Osteoblast (primary cell): Measurements from ENCODE around the gene DNAI1. TPM values are rescaled to one million over a fixed set of nuclear protein-coding genes. Genes with fewer than 3 reads are reported as not detected.

ENCODE experiments used
- DNase-seq: peaks from one replicate; pipeline ENCODE4 v3.0.0; 2011; ENCODE audit warnings: low spot score, mixed read lengths; ENCODE audit not compliant: insufficient read length; ENCODE audit errors: missing footprints
- H2AFZ ChIP-seq: 2 replicates; pipeline ENCODE4 v1.6.0; 2011; ENCODE audit warnings: mild to moderate bottlenecking, low read length
- H3K27ac ChIP-seq: 2 replicates; pipeline ENCODE4 v1.5.1; 2011; ENCODE audit warnings: mild to moderate bottlenecking, low read depth, low read length, moderate library complexity
- H3K27me3 ChIP-seq: 2 replicates; pipeline ENCODE4 v1.6.0; 2012; ENCODE audit warnings: mild to moderate bottlenecking, control low read depth, inconsistent platforms, low read length, moderate library complexity; ENCODE audit not compliant: insufficient read depth
- H3K36me3 ChIP-seq: 2 replicates; pipeline ENCODE4 v1.5.1; 2011; ENCODE audit warnings: mild to moderate bottlenecking, low read length, control low read depth, moderate library complexity; ENCODE audit not compliant: insufficient read depth
- H3K4me1 ChIP-seq: 2 replicates; pipeline ENCODE4 v1.5.1; 2011; ENCODE audit warnings: mild to moderate bottlenecking, low read length, control low read depth, moderate library complexity; ENCODE audit not compliant: insufficient read depth
- H3K4me2 ChIP-seq: 2 replicates; pipeline ENCODE4 v1.6.0; 2011; ENCODE audit warnings: mild to moderate bottlenecking, low read length; ENCODE audit not compliant: insufficient read depth
- H3K4me3 ChIP-seq: fragments of 200-600 bp; sonication (generic); 3 replicates; pipeline ENCODE4 v1.5.1; 2012; ENCODE audit warnings: mild to moderate bottlenecking, low read length, inconsistent platforms; ENCODE audit not compliant: insufficient read depth
- H3K79me2 ChIP-seq: 2 replicates; pipeline ENCODE4 v1.6.0; 2012; ENCODE audit warnings: mild to moderate bottlenecking, low read length, control low read depth, inconsistent platforms; ENCODE audit not compliant: insufficient read depth
- H3K9me3 ChIP-seq: 2 replicates; pipeline ENCODE4 v1.5.1; 2011; ENCODE audit warnings: low read depth, low read length, control low read depth
- H4K20me1 ChIP-seq: 2 replicates; pipeline ENCODE4 v1.6.0; 2012; ENCODE audit warnings: mild to moderate bottlenecking, low read length, control low read depth; ENCODE audit not compliant: insufficient read depth
- total RNA-seq: library from RNA; depleted of rRNA; stranded (reverse); fragments of >200 nt; gene quantifications from 2 replicates; pipeline ENCODE4 v1.2.3, GENCODE V29; 2012
- TF ChIP-seq, protein P1 (sequence below): IDR thresholded peaks from 2 replicates; pipeline ENCODE4 v1.5.1; 2011; ENCODE audit warnings: mild to moderate bottlenecking, low read depth, low read length, moderate library complexity; ENCODE audit errors: extremely low read depth

DNAI1 gene
- total RNA-seq, 1 donor: 47.4 TPM

DNA sequence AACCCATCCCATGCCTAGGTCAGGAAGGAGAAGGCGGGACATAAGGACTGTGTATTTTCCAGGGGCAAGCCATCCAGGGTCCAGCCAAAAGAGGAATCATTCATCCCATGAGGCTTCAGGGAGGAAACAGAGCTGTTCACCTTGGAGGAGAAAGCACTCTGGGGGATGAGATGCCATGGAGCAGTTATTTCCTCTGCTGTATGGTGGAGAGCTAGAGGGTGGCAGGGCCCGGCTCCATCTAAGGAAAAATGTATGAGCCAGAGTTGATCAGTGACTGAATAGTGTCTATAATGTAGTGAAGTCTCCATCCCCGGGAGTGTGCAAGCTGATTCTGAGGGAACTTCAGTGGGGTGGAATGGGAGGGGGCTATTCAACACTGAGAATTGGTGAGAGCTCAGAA lies 56.2 kb downstream of the DNAI1 start:
- TF ChIP-seq, protein P1, sequence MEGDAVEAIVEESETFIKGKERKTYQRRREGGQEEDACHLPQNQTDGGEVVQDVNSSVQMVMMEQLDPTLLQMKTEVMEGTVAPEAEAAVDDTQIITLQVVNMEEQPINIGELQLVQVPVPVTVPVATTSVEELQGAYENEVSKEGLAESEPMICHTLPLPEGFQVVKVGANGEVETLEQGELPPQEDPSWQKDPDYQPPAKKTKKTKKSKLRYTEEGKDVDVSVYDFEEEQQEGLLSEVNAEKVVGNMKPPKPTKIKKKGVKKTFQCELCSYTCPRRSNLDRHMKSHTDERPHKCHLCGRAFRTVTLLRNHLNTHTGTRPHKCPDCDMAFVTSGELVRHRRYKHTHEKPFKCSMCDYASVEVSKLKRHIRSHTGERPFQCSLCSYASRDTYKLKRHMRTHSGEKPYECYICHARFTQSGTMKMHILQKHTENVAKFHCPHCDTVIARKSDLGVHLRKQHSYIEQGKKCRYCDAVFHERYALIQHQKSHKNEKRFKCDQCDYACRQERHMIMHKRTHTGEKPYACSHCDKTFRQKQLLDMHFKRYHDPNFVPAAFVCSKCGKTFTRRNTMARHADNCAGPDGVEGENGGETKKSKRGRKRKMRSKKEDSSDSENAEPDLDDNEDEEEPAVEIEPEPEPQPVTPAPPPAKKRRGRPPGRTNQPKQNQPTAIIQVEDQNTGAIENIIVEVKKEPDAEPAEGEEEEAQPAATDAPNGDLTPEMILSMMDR: no peak
- H3K4me1 ChIP-seq: peaks cover 4% of the 10 kb centered on the region
- H3K4me3 ChIP-seq: no peak overlapping the region
- DNase-seq: peak; percentile 62
- no peak overlapping the region for H2AFZ ChIP-seq
- H4K20me1 ChIP-seq: no peaks in the 10 kb centered on the region
- H3K4me2 ChIP-seq: no peak overlapping the region
- no peaks in the 10 kb centered on the region for H3K9me3 ChIP-seq
- H3K27ac ChIP-seq: no peak overlapping the region
- peaks cover 18% of the 10 kb centered on the region for H3K27me3 ChIP-seq
- H3K36me3 ChIP-seq: no peaks in the 10 kb centered on the region
- no peaks in the 10 kb centered on the region for H3K79me2 ChIP-seq

DNA sequence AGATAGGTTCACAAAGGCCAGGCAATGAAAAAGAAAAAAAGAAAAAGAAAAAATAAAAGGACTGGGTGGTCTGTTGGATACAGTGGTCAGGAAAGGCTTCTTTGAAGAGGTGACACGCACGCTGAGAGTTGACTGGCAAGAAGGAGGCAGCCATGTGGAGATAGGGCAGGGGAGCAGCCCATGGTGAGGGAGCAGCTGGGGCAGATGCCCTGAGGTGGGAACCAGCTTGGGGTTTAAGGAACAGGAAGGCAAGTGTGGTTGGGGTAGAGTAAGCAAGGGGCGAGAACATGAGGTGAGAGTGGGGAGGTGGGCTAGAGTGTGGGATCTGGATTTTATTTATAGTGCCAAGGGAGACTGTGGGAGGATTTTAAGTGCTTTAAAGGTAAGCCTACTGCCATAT lies 57.4 kb downstream of the DNAI1 start:
- Histone ChIP-seq H3K4me2 (no peak overlapping the region), H3K9me3 (no peaks in the 10 kb centered on the region), H3K36me3 (no peaks in the 10 kb centered on the region), H3K27ac (no peak overlapping the region), H2AFZ (no peak overlapping the region), H4K20me1 (no peaks in the 10 kb centered on the region), H3K27me3 (peaks cover 23% of the 10 kb centered on the region), H3K4me3 (no peak overlapping the region), H3K4me1 (peaks cover 4% of the 10 kb centered on the region), H3K79me2 (no peaks in the 10 kb centered on the region)
- DNase-seq: no peak
- TF ChIP-seq, protein P1: no peak

DNA sequence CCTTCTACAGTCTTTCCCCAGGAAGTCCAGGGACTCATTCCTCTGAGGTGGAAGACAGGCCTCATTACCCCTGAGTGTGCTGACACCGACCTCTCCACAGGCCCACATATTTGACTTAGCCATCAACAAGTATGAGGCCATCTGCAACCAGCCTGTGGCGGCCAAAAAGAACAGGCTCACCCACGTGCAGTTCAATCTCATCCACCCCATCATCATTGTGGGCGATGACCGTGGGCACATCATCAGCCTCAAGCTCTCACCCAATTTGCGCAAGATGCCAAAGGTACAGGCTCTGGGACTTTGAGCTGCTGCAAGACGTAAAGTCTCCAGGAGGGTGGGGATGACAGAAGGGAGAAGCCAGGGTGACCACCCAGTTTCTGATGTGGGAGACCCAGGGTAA lies 58.6 kb downstream of the DNAI1 start:
- Histone ChIP-seq H3K9me3 (no peaks in the 10 kb centered on the region), H3K79me2 (no peaks in the 10 kb centered on the region), H3K4me3 (no peak overlapping the region), H3K4me1 (peaks cover 4% of the 10 kb centered on the region), H4K20me1 (no peaks in the 10 kb centered on the region), H3K27ac (no peak overlapping the region), H2AFZ (no peak overlapping the region), H3K4me2 (no peak overlapping the region), H3K36me3 (no peaks in the 10 kb centered on the region), H3K27me3 (peaks cover 31% of the 10 kb centered on the region)
- peak; percentile 58 for DNase-seq
- TF ChIP-seq, protein P1: no peak

DNA sequence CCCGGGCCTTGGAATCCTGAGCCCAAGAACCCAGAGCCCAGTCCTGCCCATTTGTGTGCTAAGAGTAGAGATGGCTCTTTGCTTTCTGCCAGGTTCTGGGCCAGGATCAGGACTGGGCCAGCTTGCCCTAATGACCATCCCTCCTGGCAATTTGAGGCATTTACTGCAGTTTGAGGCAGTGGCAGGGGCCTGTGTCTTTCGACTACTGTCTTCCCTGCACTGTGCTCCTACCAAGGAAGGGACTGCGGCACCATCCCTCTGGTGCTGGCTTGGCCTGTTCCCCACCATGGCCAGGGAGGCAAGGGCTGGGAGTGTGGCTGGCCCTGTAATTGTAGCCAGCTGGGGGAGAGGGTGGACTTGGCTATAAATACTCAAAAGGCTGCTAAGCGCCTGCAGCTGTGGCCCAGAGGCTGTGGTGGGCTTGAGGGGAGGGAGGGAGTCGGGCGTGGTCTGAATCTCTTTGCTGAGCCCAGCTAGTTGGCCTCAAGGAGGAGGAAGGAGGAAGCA lies 59.6 kb downstream of the DNAI1 start:
- peak; percentile 47 for DNase-seq
- Histone ChIP-seq H4K20me1 (no peaks in the 10 kb centered on the region), H3K36me3 (no peaks in the 10 kb centered on the region), H3K4me2 (no peak overlapping the region), H3K27me3 (peaks cover 29% of the 10 kb centered on the region), H3K79me2 (no peaks in the 10 kb centered on the region), H3K27ac (no peak overlapping the region), H3K9me3 (no peaks in the 10 kb centered on the region), H3K4me1 (peaks cover 4% of the 10 kb centered on the region), H3K4me3 (no peak overlapping the region), H2AFZ (no peak overlapping the region)
- TF ChIP-seq, protein P1: no peak
